GM19324 (cell line): ENCODE results near the gene MAPRE3.

Experiments used
- ATAC-seq: cut with Tn5 transposase; IDR thresholded peaks from one replicate; pipeline ENCODE4 v1.9.1; 2021; ENCODE audit warnings: mild to moderate bottlenecking, moderate library complexity; ENCODE audit not compliant: unreplicated experiment, low FRiP score

The MAPRE3 gene

GRCh38 chr2:27009716-27010115 lies 39.3 kb downstream of the MAPRE3 start:
- no peak for ATAC-seq

DNA sequence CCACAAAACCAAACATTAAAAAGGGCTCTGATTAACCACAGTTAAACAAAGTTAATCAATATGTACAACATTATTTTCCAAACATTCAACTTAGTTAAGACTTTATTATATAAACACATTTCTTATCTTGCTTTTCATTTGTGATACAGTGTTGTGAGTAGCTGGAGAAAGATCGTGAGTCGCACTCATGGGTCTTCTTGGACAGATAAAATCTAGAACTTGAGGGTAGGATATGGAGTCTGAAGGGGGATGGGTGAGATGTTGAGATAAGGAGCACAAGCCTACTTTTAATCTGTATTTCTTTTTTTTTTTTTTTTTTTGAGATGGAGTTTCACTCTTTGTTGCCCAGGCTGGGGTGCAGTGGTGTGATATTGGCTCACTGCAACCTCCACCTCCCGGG lies 39.7 kb downstream of the MAPRE3 start:
- no peak for ATAC-seq

GRCh38 chr2:27013738-27014137 lies 43.3 kb downstream of the MAPRE3 start:
- no peak for ATAC-seq

GRCh38 chr2:27014771-27015433 lies 44.5 kb downstream of the MAPRE3 start:
- no peak for ATAC-seq

- no peak for ATAC-seq
These were observed 46.4 kb downstream of the MAPRE3 start for GRCh38 chr2:27016801-27017325.

DNA sequence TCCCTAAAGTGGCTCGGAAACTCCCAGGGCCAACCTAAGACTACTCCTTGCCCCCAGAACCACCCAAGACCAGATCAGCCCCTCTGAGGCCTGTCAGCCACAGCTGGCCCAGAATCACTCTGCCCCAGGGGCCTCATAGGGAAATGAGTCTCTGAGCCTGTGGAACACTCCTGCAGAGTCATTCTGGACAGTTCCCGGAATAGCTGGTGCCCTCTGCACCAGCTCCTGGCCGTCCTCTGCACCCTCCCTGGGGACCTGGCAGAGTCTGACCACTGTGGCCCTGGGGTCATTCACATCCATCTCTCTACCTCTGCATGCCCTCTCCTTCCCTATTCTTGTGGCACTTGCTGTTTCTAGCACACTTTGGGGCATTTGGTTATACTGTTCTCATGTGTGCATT lies 47.7 kb downstream of the MAPRE3 start:
- ATAC-seq: no peak

DNA sequence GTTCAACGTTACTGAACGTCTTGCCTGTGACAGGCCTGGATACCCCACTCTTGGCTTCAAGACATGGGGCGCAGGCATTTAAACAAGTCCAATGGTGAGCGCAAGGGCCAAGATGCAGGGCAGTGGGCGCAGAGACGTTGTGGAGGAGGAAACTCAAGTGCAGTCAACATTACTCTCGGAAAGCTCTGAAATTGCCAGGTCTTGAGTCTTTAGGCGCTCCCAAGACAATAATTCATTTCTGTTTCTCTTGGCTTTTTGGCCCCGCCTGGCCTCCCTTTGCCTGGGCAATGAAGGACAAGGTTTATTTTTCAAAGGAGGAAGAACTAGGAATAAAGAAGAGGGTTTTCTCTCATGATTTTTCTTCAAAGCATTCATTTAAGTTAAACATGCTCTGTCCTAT lies 49.0 kb downstream of the MAPRE3 start:
- ATAC-seq: no peak

DNA sequence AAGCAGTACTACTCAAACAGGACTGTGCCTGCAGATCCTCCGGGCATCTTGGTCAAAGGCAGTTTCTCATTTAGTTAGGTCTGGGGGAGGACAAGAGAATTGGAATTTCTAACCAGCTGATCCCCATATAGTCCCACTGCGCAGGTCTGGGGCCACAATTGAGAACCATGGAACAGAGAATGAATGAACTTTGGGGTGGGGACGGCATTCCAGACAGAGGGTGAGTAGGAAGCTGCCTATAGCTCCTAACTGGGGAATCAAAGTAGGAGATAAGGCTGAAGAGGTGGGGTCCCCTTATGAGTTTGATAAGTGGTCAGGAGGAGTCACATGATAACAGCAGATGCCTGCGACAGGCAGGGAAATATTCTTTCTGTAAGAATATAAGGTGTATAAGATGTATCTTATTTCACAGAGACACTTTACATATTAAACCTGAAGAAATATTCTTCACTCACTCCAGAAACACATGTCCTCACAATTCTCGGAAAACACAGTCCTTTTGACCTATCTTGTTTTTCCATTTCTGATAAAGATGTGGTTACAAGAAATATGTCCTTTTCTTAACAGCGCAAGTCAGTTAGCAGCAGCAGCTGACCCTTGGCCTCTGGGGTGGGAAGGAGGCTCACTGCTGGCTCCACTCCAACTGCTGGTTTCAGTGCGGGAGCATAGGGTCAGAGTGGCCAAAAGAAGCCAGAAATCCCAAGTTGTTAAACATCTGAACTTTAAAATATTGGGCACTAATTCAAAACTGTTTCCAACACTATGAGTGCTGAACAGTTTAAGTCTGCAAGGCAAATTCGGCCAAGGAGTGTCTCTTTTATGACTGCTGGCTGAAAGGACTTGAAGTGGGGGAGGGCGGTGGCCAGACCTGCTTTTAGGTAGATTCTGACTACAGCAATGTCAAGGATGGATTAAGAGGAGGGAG lies 49.8 kb downstream of the MAPRE3 start:
- no peak for ATAC-seq

- ATAC-seq: no peak
These were observed 51.0 kb downstream of the MAPRE3 start for GRCh38 chr2:27021253-27022049.

GRCh38 chr2:27023740-27024139 lies 53.3 kb downstream of the MAPRE3 start:
- no peak for ATAC-seq

DNA sequence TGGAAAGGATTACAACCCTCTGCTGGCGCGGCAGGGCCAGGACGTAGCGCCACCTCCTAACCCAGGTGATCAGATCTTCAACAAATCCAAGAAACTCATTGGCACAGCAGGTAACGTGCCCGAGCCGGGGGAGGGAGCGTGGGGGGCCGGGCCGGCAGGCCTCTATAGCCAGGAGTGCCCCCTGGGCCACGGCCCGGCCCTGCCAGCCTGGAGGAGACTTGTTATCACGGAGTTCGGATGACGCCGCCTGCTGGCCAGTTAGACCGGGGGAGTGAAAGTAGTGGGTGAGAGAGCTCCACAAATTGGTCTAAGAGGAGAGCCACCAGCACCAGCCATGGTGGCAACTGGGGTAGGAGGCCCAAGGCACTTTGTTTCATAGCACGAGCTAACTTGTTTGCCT lies 53.8 kb downstream of the MAPRE3 start:
- no peak for ATAC-seq

DNA sequence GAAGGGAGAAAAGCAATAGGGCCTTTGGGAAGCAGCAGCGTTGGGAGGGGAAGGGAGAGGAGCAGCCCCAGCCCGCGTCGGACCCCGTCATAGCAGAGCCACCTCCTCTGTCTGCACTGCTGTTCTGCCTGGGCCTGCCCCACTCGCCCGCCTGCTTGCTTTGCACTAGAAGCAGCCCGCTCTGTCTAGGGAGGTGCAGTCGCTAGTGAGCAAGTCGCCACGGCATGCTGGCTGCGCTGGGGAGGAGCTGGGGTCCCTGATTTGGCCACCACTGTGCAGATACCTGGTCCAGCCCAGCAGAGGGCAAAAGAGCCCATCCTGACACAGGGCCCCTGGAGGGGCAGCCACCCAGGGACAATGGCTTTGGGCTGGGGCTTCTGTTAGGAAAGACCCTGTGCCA lies 54.4 kb downstream of the MAPRE3 start:
- no peak for ATAC-seq

DNA sequence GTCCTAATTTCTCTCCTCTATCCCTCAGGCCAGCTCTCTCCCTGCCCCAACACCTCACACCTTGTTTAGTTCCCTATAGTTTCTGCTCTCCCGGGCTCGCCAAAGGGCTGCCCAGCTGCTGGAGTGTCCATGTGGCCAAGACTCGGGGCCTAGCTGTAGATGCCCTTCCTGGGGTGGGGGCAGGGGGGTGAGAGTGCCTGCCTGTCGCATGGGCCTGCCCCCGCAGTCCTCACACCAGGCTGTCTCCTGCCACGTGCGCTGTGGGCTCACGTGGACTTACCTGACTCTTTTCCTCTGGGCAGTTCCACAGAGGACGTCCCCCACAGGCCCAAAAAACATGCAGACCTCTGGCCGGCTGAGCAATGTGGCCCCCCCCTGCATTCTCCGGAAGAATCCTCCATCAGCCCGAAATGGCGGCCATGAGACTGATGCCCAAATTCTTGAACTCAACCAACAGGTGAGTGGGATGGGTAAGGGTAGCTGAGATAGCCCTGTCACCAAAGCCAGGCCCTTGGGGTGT lies 54.9 kb downstream of the MAPRE3 start:
- no peak for ATAC-seq

- ATAC-seq: no peak
These were observed 55.7 kb downstream of the MAPRE3 start for GRCh38 chr2:27025861-27026851.

DNA sequence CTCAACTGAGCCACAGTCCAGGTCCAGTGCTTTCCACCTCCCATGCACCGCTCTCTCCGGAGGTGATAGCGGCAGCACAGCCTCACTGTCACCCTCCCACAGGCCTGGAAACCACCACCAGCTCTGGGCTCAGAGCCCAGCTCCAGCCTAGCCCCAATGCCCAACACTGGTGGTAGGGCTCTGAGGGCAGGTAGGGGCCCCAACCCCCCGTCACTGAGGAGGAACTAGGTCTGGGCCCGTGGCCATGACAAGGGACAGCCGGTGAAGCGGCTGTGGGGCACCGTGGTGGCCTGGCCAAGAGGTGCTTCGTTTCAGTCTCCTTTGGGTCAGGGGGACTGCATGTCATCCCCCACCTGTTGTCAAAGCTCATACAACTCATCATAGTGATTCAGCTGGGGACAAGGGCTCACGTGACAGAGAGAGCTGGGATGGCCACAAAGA lies 56.8 kb downstream of the MAPRE3 start:
- no peak for ATAC-seq

DNA sequence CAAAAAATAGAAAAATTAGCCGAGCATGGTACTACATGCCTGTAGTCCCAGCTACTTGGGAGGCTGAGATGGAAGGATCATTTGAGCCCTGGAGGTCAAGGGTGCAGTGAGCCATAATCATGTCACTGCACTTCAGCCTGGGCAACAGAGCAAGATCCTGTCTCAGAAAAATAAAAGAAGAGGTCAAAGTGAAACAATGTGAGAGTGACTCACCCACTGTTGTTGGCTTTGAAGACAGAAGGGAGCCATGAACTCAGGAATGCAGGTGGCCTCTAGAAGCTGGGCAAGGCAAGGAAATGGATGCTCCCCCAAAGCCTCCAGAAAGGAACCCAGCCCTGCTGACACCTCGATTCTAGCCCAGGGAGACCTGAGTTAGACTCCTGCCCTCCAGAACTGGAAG lies 58.6 kb downstream of the MAPRE3 start:
- no peak for ATAC-seq

DNA sequence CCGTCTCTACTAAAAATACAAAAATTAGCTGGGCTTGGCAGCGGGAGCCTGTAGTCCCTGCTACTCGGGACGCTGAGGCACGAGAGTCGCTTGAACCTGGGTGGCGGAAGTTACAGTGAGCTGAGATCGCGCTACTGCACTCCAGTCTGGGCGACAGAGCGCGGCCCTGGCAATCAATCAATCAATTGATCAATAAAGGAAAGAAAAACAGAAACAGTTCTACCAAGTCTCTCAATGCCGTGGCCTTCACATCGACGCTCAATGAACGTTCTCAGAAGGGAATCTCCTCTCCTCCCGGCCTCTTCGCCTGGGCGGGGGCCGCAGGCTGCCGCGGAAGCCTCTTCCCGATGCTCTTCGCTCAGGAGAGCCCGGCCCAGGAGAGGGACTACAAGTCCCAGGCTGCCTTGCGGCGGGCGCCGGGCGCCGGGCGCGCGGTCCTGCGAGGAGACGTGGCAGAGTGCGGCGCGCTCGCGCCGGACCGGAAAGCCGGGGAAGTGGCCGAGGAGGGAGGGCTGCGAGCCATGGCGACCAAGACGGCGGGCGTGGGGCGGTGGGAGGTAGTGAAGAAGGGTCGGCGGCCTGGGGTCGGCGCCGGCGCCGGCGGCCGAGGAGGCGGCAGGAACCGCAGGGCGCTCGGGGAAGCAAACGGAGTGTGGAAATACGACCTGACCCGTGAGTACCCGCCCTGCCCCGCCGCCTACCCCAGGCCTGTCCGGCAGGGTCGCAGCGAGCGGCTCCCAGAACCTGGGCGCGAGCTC lies 62.2 kb downstream of the MAPRE3 start, which contains the start of gene TMEM214:
TMEM214 (plus strand) TSS at position 471 of the 758 bp plus-strand sequence; CDS start at position 522, 51 bp downstream.
- ATAC-seq: peak; percentile 80

- no peak for ATAC-seq
These were observed 62.9 kb downstream of the MAPRE3 start for GRCh38 chr2:27033253-27033852.
